Fibroblast of skin of scalp (primary cell): ENCODE data around the gene TUBB. TPM values are rescaled to one million over a fixed set of nuclear protein-coding genes. Genes with fewer than 3 reads are reported as not detected.

ENCODE experiments used
- DNase-seq: peaks from one replicate; pipeline ENCODE4 v3.0.0-alpha.2; 2013
- polyA plus RNA-seq, 2 experiments: library from polyadenylated mRNA; unstranded; fragments of 120-200 nt; gene quantifications; one replicate each; pipeline ENCODE4 v1.2.1, GENCODE V29; 2013; ENCODE audit not compliant: insufficient read length in 2 of 2

TUBB gene
- polyA plus RNA-seq (2013, experiment 1 of 2; ENCODE audit: insufficient read length), result 1,575 TPM
- 1,518 TPM for polyA plus RNA-seq (2013, experiment 2 of 2; ENCODE audit: insufficient read length)

- DNase-seq, result peak; percentile 99
Measured at GRCh38 chr6:30719791-30720737, at the start of gene TUBB. TSS of gene TUBB (plus strand) at chr6:30720352. CDS start at chr6:30720507, 155 bp downstream.

DNA sequence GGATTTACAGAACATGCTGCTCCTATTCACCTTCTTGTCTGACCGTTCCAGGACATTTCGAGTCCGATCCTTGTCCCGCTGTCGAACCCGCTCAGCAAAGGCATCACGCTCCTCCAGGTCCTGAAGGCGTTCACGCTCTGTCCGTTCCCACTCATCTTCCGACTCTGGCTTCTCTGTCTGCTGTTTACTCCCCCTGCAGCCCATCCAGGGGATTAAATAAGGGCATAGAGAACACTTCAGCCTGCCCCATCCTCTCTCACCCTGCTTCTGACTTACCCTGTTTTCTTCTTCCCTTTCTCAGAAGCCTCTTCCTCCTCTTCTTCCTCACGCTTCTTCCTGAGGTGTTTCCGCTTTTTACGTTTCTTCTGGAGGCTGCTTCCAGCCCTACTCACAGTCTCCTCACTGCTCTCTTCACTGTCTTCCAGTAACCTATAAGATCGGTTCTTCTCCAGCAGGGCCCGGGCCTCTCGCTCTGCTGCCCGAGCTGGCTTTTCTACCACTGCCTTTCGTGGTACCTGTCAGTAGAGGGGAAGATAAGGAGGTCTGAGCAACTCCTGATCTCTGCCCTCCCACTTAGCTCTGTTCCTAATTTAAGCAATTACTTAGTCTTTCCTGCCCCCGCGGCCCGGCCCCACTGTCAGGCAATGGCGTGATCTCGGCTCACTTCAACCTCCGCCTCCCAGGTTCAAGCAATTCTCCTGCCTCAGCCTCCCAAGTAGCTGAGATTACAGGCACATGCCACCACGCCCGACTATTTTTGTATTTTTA is 49.2 kb upstream of the TUBB start:
- no peak for DNase-seq

DNA sequence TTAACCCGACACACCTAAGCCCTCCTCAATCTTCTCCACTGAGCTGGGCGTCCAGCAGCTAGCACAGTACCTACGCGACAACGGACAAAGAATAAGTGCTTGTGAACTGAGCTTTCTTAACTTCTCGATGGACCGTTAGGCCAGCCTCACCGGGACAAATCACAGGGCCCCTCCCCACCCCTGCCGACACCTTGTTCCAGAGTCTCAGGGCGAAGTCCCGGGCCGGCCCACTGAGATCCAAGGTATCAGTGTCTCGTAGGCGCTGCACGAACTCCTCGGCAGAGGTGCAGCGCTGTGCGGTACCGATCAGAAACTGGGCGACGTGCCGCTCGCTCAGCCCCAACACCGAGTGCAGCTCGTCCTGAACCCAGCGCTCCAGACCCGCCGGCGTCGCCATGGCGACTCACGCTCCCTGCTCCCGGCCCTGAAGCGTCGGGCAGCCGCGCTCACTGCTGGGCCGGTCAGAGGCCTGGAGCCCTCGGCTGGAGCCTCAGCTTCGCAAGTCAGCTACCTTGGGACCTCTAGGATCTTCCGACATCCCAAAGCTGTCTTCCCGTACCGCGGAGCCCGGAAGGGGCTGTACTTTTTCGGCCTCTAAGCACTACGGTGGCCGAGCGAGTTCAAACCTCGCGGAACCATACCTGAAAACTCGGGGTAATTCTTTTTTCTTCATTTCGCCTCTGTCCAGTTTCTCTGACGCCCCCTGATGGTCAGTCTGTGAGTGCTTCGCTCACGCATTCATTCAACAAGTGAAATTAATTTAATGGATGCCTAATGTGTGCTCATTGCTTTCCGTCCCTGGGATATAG is 47.5 kb upstream of the TUBB start, which contains the start of gene DHX16:
DHX16 (minus strand) TSS at position 562 of the 809 bp plus-strand sequence; CDS start at position 397, 165 bp downstream.
- peak; percentile 99 for DNase-seq

GRCh38 chr6:30676660-30677285 is 43.4 kb upstream of the TUBB start:
- DNase-seq, result no peak

DNA sequence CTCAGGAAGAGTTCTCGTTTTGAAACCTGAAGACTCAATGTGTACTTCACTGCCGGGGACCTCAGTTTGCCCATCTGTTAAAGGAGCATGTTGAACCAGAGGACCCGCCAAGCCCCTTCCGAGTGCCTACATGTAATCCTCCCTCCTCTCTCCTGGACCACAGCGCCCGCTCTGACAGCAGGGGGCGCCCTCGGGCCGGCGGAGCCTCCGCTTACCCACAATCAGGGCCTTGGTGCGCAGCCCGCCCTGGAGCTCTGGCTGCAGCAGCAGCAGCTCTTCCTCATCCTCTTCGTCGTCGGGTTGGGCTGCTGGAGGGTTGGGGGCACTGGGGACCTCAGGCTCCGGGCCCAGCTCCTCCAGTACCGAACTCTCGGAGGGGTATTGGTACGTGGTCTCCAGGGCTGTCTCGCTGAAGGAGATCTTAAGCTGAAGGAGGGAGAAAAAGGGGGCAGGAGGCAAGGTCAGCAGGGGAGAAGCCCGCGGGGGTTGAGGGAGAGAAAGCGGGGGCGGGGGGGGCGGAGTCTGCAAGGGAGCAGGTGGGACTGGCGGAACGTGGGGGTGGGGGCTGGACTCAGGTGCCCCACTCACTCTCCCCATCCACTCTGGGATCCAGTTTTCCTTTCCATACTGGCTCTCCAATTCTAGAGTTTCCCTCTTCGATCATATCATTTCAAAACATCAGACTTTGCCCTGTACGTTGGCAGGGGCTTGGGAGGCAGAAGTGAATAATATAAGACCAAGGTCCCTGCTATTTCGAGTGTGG is 41.0 kb upstream of the TUBB start:
- peak; percentile 78 for DNase-seq

- no peak for DNase-seq
Measured at GRCh38 chr6:30679765-30680535, 40.2 kb upstream of the TUBB start.

DNA sequence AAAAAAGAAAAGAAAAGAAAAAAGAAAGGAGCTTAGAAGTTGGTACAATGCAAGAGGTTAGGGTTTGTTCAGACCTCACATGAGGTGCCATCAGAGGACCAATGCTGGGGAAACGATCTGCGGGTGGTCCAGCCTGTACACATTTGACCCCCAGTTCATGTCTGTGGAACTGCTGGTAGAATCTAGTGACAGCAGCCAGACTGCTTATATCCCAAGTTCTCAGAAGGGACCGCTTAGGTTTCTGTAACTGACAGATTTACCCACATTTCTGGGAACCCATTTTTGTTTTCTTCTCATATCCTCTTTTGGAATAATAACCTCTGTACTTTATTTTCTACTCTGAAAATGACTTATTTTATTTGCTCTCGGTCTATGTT is 38.4 kb upstream of the TUBB start:
- no peak for DNase-seq

DNA sequence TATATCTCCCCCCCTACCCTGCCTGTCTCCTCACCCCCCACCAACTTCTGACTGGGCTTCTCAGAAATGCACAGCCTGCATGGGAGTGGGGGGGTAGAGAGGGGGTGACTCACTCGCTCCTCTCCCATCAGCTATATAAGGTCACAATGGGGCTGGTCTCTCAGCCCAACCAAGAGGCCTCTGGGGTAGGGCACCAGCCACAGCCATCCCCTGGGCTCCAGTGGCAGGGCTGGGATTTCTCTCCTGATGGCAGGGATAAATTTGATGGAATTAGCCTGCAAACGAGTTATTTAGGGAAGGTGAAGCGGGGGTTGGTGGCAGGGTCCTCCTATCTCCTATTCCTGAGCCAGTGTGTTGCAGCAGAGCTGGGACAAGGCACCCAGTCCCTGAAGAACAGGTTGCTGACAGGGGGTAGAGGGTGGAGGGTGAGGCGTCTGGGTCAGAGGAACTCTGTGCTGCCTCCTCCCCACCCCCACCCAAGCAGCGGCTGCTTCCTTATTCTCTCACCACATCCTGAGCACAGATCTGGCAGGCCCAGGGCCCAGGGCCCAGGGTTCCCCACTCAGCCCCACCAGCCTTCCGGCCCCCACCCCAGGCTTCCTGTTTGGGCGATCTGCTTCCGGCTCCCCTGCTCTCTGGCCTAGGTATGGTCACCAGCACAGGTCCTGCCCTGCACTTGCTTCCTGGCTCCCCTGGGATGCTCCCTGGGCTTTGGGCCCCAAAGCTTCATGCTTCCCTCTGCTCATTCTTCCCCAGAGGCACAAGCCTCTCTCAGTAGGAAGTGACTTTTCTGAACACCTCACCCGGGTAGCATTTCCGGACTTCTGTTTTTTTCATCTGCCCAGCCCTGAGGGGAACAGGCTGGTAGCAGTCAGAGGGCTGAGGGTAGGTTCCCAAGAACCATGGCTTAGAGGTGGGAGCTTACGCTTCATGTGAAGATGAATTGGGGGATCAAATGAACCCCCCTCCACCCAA is 37.7 kb upstream of the TUBB start:
- peak; percentile 97 for DNase-seq

GRCh38 chr6:30683183-30683979 is 36.8 kb upstream of the TUBB start:
- no peak for DNase-seq

GRCh38 chr6:30683980-30684338 is 36.2 kb upstream of the TUBB start:
- DNase-seq, result no peak

GRCh38 chr6:30684386-30685156 is 35.6 kb upstream of the TUBB start:
- DNase-seq, result peak; percentile 67

GRCh38 chr6:30685157-30686008 is 34.8 kb upstream of the TUBB start:
- peak; percentile 35 for DNase-seq

DNA sequence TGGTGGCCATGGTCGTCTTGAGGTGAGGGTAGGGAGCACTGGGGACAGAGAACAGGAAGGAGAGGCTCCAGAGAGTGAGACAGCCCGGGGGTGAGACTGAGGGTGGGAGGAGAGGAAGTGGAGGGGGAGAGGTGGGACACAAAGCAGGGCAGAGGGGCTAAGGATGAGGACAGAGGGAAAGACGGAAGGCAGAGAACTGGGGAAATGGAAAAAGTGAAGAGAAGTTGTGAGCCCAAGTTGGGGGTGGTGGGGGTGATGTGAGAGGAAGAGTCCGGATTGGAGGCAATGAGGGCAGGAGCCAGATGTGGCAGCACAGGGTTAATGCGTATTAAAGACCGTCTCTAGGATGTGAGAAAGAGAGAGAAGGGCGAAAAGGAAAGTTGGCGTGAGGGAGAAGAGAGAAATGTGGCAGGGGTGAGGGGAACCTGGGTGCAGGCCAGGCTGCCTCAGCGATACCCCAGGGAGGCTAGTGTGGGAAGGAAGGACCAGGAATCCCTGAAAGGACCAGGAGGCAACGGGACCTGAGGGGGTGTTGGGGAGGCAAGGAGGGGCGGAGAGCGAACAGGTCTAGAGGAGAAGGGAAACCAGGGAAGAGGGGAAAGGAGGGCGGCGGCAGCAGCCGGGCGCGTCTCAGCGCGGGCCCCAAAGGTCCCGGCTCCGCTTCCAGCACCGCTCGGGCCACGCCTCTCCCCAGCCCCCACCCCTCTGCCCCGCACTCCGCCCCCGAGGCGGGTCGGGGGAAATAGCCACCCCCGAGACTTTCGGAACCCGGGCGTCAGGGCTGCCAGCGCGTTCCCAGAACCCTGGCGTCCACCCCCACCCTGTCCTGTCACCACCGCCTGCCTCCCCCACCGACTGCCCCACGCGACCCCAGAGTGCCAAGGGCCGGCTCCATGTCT is 33.9 kb upstream of the TUBB start, which contains the start of gene PPP1R18:
PPP1R18 (minus strand) TSS at position 637 of the 899 bp plus-strand sequence; CDS start at position 10, 627 bp downstream.
- DNase-seq, result peak; percentile 81

GRCh38 chr6:30686908-30687658 is 33.1 kb upstream of the TUBB start:
- DNase-seq, result peak; percentile 98
